B cell (primary cell): Measurements from ENCODE around the gene RABEPK. TPM values are rescaled to one million over a fixed set of nuclear protein-coding genes. Genes with fewer than 3 reads are reported as not detected.

Source experiments
- ATAC-seq: fragments of 200-7000 bp; cut with Tn5 transposase; one replicate; pipeline ENCODE4 v1.10.0; 2021; ENCODE audit warnings: low read depth, mild to moderate bottlenecking, moderate number of reproducible peaks, moderate library complexity
- CTCF ChIA-PET: fragments of 350-600 bp; sonication (Branson Sonifier 250); formaldehyde crosslinking; loops from one replicate; lab custom pipeline; 2021; ENCODE audit warnings: antibody characterized with exemption, inconsistent platforms; lab: Charles Lee
- POLR2A ChIA-PET: fragments of 350-600 bp; sonication (Branson Sonifier 250); formaldehyde crosslinking; loops from one replicate; lab custom pipeline; 2021; ENCODE audit warnings: antibody characterized with exemption; lab: Charles Lee
- DNase-seq: peaks from one replicate; pipeline ENCODE4 v3.0.0; 2013
- H2AFZ ChIP-seq: 2 replicates; pipeline ENCODE4 v1.6.1; 2012; ENCODE audit warnings: mild to moderate bottlenecking, low read depth, low read length; ENCODE audit not compliant: insufficient read depth, poor library complexity, severe bottlenecking
- H3K27ac ChIP-seq, 2 donors: 1 replicate in 1 of 2; 2 replicates in 1 of 2; pipeline ENCODE4 v1.5.1; 2012 to 2013; ENCODE audit warnings: low read length in 2 of 2, mild to moderate bottlenecking in 2 of 2, moderate library complexity in 1 of 2
- H3K27me3 ChIP-seq, 4 experiments: fragments of 200-600 bp in 1 of 4; sonication (generic) in 1 of 4; replicated peaks in 1 of 4; 1 replicate in 2 of 4; 2 replicates in 2 of 4; pipeline versions ENCODE4 v1.6.1 to v1.7.0; 2013 to 2016; ENCODE audit warnings: low read length in 3 of 4, mild to moderate bottlenecking in 2 of 4, mixed read lengths in 1 of 4, moderate library complexity in 1 of 4; ENCODE audit not compliant: insufficient read depth in 4 of 4, control insufficient read depth in 3 of 4; ENCODE audit errors: control extremely low read depth in 1 of 4
- H3K36me3 ChIP-seq, 2 experiments: replicated peaks in 1 of 2; 1 replicate in 1 of 2; 2 replicates in 1 of 2; pipeline versions ENCODE4 v1.6.1 to v1.7.1; 2013; ENCODE audit warnings: low read length in 1 of 2; ENCODE audit not compliant: insufficient read depth in 2 of 2, control insufficient read depth in 1 of 2; ENCODE audit errors: control extremely low read depth in 1 of 2, extremely low read depth in 1 of 2
- H3K4me1 ChIP-seq, 2 donors: fragments of 200-600 bp in 1 of 2; sonication (generic) in 1 of 2; 1 replicate in 1 of 2; 2 replicates in 1 of 2; pipeline versions ENCODE4 v1.5.1 to v1.6.1; 2013 to 2017; ENCODE audit warnings: low read length in 2 of 2; ENCODE audit not compliant: control insufficient read depth in 2 of 2, insufficient read depth in 2 of 2
- H3K4me2 ChIP-seq: replicated peaks from 2 replicates; pipeline ENCODE3; 2012; ENCODE audit warnings: mild to moderate bottlenecking, low read depth, low read length; ENCODE audit not compliant: poor library complexity, severe bottlenecking
- H3K4me3 ChIP-seq, 5 experiments: fragments of 200-600 bp in 1 of 5; sonication (generic) in 1 of 5; 1 replicate in 3 of 5; 2 replicates in 2 of 5; pipeline versions ENCODE4 v1.5.1 to v1.7.0; 2011 to 2016; ENCODE audit warnings: low read length in 4 of 5, mild to moderate bottlenecking in 4 of 5, low read depth in 2 of 5, control low read depth in 1 of 5, moderate library complexity in 1 of 5; ENCODE audit not compliant: insufficient read depth in 1 of 5; ENCODE audit errors: control extremely low read depth in 1 of 5, extremely low read depth in 1 of 5
- H3K79me2 ChIP-seq: fragments of 200-600 bp; sonication (generic); one replicate; pipeline ENCODE4 v1.6.0; 2016; ENCODE audit warnings: low read length; ENCODE audit not compliant: control insufficient read depth, insufficient read depth
- H3K9ac ChIP-seq: fragments of 200-600 bp; sonication (generic); 2 replicates; pipeline ENCODE4 v1.6.1; 2017; ENCODE audit warnings: mild to moderate bottlenecking, low read length, moderate library complexity
- H3K9me3 ChIP-seq, 3 donors: one replicate each; pipeline versions ENCODE4 v1.6.1 to v1.7.1; 2013; ENCODE audit warnings: low read length in 2 of 3; ENCODE audit not compliant: control insufficient read depth in 2 of 3, insufficient read depth in 1 of 3; ENCODE audit errors: control extremely low read depth in 1 of 3
- H4K20me1 ChIP-seq: 2 replicates; pipeline ENCODE4 v1.6.0; 2012; ENCODE audit warnings: mild to moderate bottlenecking, low read length; ENCODE audit not compliant: insufficient read depth, control insufficient read depth, poor library complexity, severe bottlenecking
- H3K27ac Mint-ChIP-seq: one replicate; pipeline ENCODE4 v1.8.0; 2021; ENCODE audit warnings: mixed read lengths
- H3K27me3 Mint-ChIP-seq: one replicate; pipeline ENCODE4 v1.8.0; 2021; ENCODE audit warnings: mixed read lengths
- H3K4me1 Mint-ChIP-seq: one replicate; pipeline ENCODE4 v1.8.0; 2021; ENCODE audit warnings: mixed read lengths
- H3K4me3 Mint-ChIP-seq: one replicate; pipeline ENCODE4 v1.8.0; 2021; ENCODE audit warnings: mixed read lengths
- H3K9me3 Mint-ChIP-seq: one replicate; pipeline ENCODE4 v1.8.0; 2022; ENCODE audit warnings: mixed read lengths; ENCODE audit not compliant: insufficient read depth
- CTCF ChIP-seq: fragments of 200-600 bp; IDR thresholded peaks from one replicate; pipeline ENCODE4 v1.8.0; 2022; ENCODE audit warnings: antibody characterized with exemption, mild to moderate bottlenecking
- EZH2 ChIP-seq: IDR thresholded peaks from 2 replicates; pipeline ENCODE4 v1.6.1; 2012; ENCODE audit warnings: borderline replicate concordance, low read depth, mild to moderate bottlenecking, moderate library complexity, low read length; ENCODE audit not compliant: insufficient read depth, poor library complexity, severe bottlenecking
- WGBS: methylation state at CpG from one replicate; pipeline ENCODE4 v1.1.5; 2013; ENCODE audit warnings: missing lambda C conversion rate; ENCODE audit not compliant: insufficient coverage; 5-methylcytosine and 5-hydroxymethylcytosine counted together
- intact Hi-C: fragments of 100-400 bp; cut with micrococcal nuclease; formaldehyde crosslinking; loops from one replicate; pipeline ENCODE4 v1.10.0; 2022
- polyA plus RNA-seq: library from polyadenylated mRNA; depleted of rRNA; stranded (reverse); fragments of >200 nt; gene quantifications from 2 replicates; pipeline ENCODE4 v1.2.3, GENCODE V29; 2012
- total RNA-seq, 2 donors: library from RNA; stranded (reverse); fragments of 120-200 nt in 1 of 2; gene quantifications; 1 replicate in 1 of 2; 2 replicates in 1 of 2; pipeline versions ENCODE4 v1.2.3 to v1.2.4, GENCODE V29; 2013 to 2022

The RABEPK gene
- total and polyA plus RNA-seq, 2 donors (not counting 1 experiment from before 2014, with no cell fraction given) = 9.0 to 12.2 TPM

DNA sequence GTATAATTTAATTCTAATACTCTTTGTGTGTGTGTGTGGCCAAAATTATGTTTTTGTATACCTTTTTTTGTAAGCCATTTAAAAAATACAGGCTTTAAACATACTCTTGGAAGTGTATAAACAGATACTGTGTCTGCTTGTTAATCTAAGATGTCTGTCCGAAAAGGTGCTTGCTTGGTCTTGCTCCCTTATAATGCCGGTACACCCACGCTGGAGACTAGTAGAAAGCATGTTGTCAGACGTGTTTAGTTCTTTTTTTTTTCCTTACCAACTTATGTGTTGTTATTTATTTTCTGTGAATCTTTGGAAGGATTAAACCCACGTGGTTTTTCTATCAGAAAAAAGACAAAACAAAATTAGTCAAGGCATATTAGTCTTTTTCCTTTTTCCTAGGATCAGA lies 70.7 kb downstream of the RABEPK start:
- TF ChIP-seq CTCF = no peak
- TF ChIP-seq EZH2 = no peak
- Histone ChIP-seq H3K27ac (no peak overlapping the region), H3K79me2 (peaks cover 98% of the 10 kb centered on the region), H3K4me1 (peaks cover 0 to 5% of the 10 kb centered on the region in 2 donors), H4K20me1 (peaks cover 35% of the 10 kb centered on the region), H3K4me2 (no peak overlapping the region), H3K36me3 (peaks cover 5 to 10% of the 10 kb centered on the region in 2 experiments), H3K4me3 (no peak overlapping the region), H3K9me3 (no peaks in the 10 kb centered on the region), H3K27me3 (no peaks in the 10 kb centered on the region), H2AFZ (no peak overlapping the region), H3K9ac (no peak overlapping the region)
- intact Hi-C loops = no loop called here
- H3K4me1 Mint-ChIP-seq = peaks cover 20% of the 10 kb centered on the region
- no peak for DNase-seq
- CTCF ChIA-PET = no interaction called here
- H3K27me3 Mint-ChIP-seq = no peaks in the 10 kb centered on the region
- no peak overlapping the region for H3K27ac Mint-ChIP-seq
- WGBS = 100% methylated on average over 1 of the region's 5 CpGs
- ATAC-seq = no peak
- no peak overlapping the region for H3K4me3 Mint-ChIP-seq
- H3K9me3 Mint-ChIP-seq = no peaks in the 10 kb centered on the region
- POLR2A ChIA-PET = no interaction called here

DNA sequence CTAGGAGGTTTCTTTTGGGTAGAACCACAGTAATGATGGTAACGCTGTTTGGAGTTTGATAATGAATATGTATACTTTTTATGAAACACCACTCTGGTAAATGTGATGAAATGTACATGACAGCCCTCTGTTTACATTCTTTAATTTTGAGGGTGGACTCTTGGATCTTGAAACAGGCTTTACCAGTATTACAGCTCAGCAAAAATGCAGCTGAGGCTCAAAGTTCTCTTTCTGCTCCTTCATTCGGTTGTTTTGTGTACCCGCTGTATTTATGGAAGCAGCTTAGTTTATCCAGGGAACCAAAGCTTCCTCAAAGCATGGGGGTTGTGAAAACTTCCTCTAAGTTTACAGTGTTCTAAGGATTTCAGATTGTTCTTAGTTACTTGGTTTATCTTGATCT lies 72.4 kb downstream of the RABEPK start:
- WGBS = no CpG with 5 or more reads among the region's 3 CpGs
- H3K4me1 Mint-ChIP-seq = peaks cover 22% of the 10 kb centered on the region
- Histone ChIP-seq H4K20me1 (peaks cover 47% of the 10 kb centered on the region), H2AFZ (no peak overlapping the region), H3K4me1 (peaks cover 0 to 5% of the 10 kb centered on the region in 2 donors), H3K79me2 (peaks cover 100% of the 10 kb centered on the region), H3K4me2 (no peak overlapping the region), H3K4me3 (no peak overlapping the region), H3K36me3 (peaks cover 3 to 12% of the 10 kb centered on the region in 2 experiments), H3K27ac (no peak overlapping the region), H3K9ac (no peak overlapping the region), H3K9me3 (no peaks in the 10 kb centered on the region), H3K27me3 (no peaks in the 10 kb centered on the region)
- no peaks in the 10 kb centered on the region for H3K9me3 Mint-ChIP-seq
- no peak overlapping the region for H3K4me3 Mint-ChIP-seq
- intact Hi-C loops = no loop called here
- POLR2A ChIA-PET = no interaction called here
- ATAC-seq = no peak
- CTCF ChIA-PET = no interaction called here
- no peak for DNase-seq
- no peaks in the 10 kb centered on the region for H3K27me3 Mint-ChIP-seq
- H3K27ac Mint-ChIP-seq = no peak overlapping the region
- TF ChIP-seq CTCF = no peak
- no peak for TF ChIP-seq EZH2
